Measurements from ENCODE around the gene CPPED1. TPM values are rescaled to one million over a fixed set of nuclear protein-coding genes. Genes with fewer than 3 reads are reported as not detected.

Gene CPPED1
- total and polyA plus RNA-seq, 7 donors: 2.7 to 6.1 (median 3.5) TPM

GRCh38 chr16:12680531-12680930 lies 123.2 kb downstream of the CPPED1 start:
- Histone ChIP-seq H3K4me3 (no peak overlapping the region), H3K27me3 (ENCODE audit: insufficient read depth in 3 of 3, low read length in 2 of 3) (no peaks in the 10 kb centered on the region), H3K9me3 (peaks cover 8% of the 10 kb centered on the region), H3K4me1 (no peaks in the 10 kb centered on the region), H3K36me3 (ENCODE audit: insufficient read depth in 1 of 2, low read depth in 1 of 2) (no peaks in the 10 kb centered on the region), H3K27ac (no peak overlapping the region)
- 67 to 77% (median 73%) methylated on average over 2 of the region's 2 CpGs for WGBS, 3 donors
- no peak for DNase-seq
- intact Hi-C loops (cut with DNase I): no loop called here
- TF ChIP-seq CTCF (IDR thresholded peaks at IDR 0.05): no peak
- ATAC-seq: no peak

GRCh38 chr16:12679660-12680272 lies 123.9 kb downstream of the CPPED1 start:
- no peak overlapping the region for H3K4me3 ChIP-seq
- no peak for ATAC-seq
- no peak for DNase-seq
- 77 to 85% (median 85%) methylated on average over 3 of the region's 3 CpGs for WGBS, 3 donors
- TF ChIP-seq CTCF (IDR thresholded peaks at IDR 0.05): no peak
- no peaks in the 10 kb centered on the region for H3K4me1 ChIP-seq
- H3K27ac ChIP-seq: no peak overlapping the region
- no peaks in the 10 kb centered on the region for H3K27me3 ChIP-seq (ENCODE audit: insufficient read depth in 3 of 3, low read length in 2 of 3)
- H3K9me3 ChIP-seq: peaks cover 8% of the 10 kb centered on the region
- H3K36me3 ChIP-seq (ENCODE audit: insufficient read depth in 1 of 2, low read depth in 1 of 2): no peaks in the 10 kb centered on the region
- intact Hi-C loops (cut with DNase I): no loop called here

GRCh38 chr16:12678983-12679382 lies 124.7 kb downstream of the CPPED1 start:
- whole genome bisulfite sequencing, 3 donors: 73 to 75% (median 73%) methylated on average over 3 of the region's 3 CpGs

GRCh38 chr16:12677502-12677901 lies 126.2 kb downstream of the CPPED1 start:
- TF ChIP-seq CTCF (IDR thresholded peaks at IDR 0.05): no peak
- ATAC-seq: no peak
- WGBS, 3 donors: 85 to 93% (median 86%) methylated on average over 8 of the region's 8 CpGs

More at GRCh38 chr16:12678983-12679382, 124.7 kb downstream of the CPPED1 start:
- H3K4me3 ChIP-seq: no peak overlapping the region
- H3K4me1 ChIP-seq: no peaks in the 10 kb centered on the region
- intact Hi-C loops (cut with DNase I): no loop called here
- no peaks in the 10 kb centered on the region for H3K27me3 ChIP-seq (ENCODE audit: insufficient read depth in 3 of 3, low read length in 2 of 3)
- DNase-seq (no peak), ATAC-seq (no peak)
- no peak for TF ChIP-seq CTCF (IDR thresholded peaks at IDR 0.05)
- H3K9me3 ChIP-seq: peaks cover 8% of the 10 kb centered on the region
- H3K27ac ChIP-seq: no peak overlapping the region
- no peaks in the 10 kb centered on the region for H3K36me3 ChIP-seq (ENCODE audit: insufficient read depth in 1 of 2, low read depth in 1 of 2)

GRCh38 chr16:12675852-12676251 lies 127.8 kb downstream of the CPPED1 start:
- H3K4me1 ChIP-seq: no peaks in the 10 kb centered on the region
- ATAC-seq: no peak
- no peaks in the 10 kb centered on the region for H3K36me3 ChIP-seq (ENCODE audit: insufficient read depth in 1 of 2, low read depth in 1 of 2)
- intact Hi-C loops (cut with DNase I): no loop called here
- DNase-seq: no peak
- H3K9me3 ChIP-seq: peaks cover 8% of the 10 kb centered on the region
- no peak for TF ChIP-seq CTCF (IDR thresholded peaks at IDR 0.05)
- H3K27me3 ChIP-seq (ENCODE audit: insufficient read depth in 3 of 3, low read length in 2 of 3): no peaks in the 10 kb centered on the region
- no peak overlapping the region for H3K27ac ChIP-seq
- WGBS, 3 donors: 50 to 60% (median 50%) methylated on average over 5 of the region's 5 CpGs
- no peak overlapping the region for H3K4me3 ChIP-seq

More at GRCh38 chr16:12677502-12677901, 126.2 kb downstream of the CPPED1 start:
- no peak for DNase-seq
- Histone ChIP-seq H3K27me3 (ENCODE audit: insufficient read depth in 3 of 3, low read length in 2 of 3) (no peaks in the 10 kb centered on the region), H3K27ac (no peak overlapping the region), H3K36me3 (ENCODE audit: insufficient read depth in 1 of 2, low read depth in 1 of 2) (no peaks in the 10 kb centered on the region), H3K4me3 (no peak overlapping the region), H3K9me3 (peaks cover 8% of the 10 kb centered on the region), H3K4me1 (no peaks in the 10 kb centered on the region)
- intact Hi-C loops (cut with DNase I): no loop called here

Data from psoas muscle (tissue), 8 donors.